Fibroblast of the aortic adventitia (primary cell): ENCODE data around the gene NTN5. TPM values are rescaled to one million over a fixed set of nuclear protein-coding genes. Genes with fewer than 3 reads are reported as not detected.

Experiments used
- DNase-seq: peaks from one replicate; pipeline ENCODE4 v3.0.0-alpha.2; 2010; ENCODE audit warnings: low read depth
- H3K4me3 ChIP-seq: 2 replicates; pipeline ENCODE4 v1.5.1; 2011; ENCODE audit warnings: low read depth, mild to moderate bottlenecking, control low read depth, low read length, moderate library complexity
- total RNA-seq: library from RNA; depleted of rRNA; stranded (reverse); fragments of >200 nt; gene quantifications from 2 replicates; pipeline ENCODE4 v1.2.3, GENCODE V29; 2012; ENCODE audit warnings: low replicate concordance
- TF ChIP-seq, protein P1 (sequence below): IDR thresholded peaks from 2 replicates; pipeline ENCODE4 v1.5.1; 2011; ENCODE audit warnings: mild to moderate bottlenecking, low read length, control low read depth, inconsistent platforms; ENCODE audit not compliant: insufficient read depth

Gene NTN5
- total RNA-seq, 1 donor: 0.09 TPM

DNA sequence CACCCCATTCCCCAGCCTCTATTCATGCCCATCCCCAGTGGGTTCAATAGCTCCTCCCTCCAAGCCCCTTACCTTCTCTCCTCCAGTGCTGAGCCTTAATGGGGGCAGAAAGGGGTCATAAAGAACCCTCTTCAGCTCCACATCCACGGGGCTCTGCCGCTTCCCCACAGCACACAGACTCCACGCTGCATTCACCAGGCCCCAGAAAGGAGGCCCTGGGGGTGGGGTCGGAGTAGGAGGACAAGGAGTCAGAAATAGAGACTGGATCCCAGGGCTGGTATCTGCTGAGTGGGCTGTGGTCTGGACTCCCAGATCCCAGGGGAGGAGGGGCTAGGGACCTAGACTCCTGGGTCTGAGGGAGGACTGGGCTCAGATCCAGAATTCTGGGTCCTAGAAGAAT is 28.5 kb downstream of the NTN5 start:
- H3K4me3 ChIP-seq: no peak overlapping the region
- DNase-seq: no peak
- TF ChIP-seq, protein P1, sequence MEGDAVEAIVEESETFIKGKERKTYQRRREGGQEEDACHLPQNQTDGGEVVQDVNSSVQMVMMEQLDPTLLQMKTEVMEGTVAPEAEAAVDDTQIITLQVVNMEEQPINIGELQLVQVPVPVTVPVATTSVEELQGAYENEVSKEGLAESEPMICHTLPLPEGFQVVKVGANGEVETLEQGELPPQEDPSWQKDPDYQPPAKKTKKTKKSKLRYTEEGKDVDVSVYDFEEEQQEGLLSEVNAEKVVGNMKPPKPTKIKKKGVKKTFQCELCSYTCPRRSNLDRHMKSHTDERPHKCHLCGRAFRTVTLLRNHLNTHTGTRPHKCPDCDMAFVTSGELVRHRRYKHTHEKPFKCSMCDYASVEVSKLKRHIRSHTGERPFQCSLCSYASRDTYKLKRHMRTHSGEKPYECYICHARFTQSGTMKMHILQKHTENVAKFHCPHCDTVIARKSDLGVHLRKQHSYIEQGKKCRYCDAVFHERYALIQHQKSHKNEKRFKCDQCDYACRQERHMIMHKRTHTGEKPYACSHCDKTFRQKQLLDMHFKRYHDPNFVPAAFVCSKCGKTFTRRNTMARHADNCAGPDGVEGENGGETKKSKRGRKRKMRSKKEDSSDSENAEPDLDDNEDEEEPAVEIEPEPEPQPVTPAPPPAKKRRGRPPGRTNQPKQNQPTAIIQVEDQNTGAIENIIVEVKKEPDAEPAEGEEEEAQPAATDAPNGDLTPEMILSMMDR: no peak

DNA sequence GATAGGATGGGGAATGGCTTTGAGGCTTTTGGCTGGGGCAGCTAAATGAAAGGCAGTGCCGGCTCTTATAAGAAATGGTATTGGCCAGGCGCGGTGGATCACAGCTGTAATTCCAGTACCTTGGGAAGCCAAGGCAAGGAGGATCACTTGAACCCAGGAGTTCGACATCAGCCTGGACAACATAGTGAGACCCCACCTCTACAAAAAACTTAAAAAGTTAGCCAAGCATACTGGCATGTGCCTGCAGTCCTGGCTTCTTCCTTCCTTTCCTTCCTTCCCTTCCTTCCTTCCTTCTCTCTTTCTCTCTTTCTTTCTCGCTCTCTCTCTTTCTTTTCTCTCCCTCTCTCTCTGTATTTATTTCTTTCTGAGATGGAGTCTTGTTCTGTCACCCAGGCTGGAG is 30.0 kb downstream of the NTN5 start:
- TF ChIP-seq, protein P1: no peak
- no peak overlapping the region for H3K4me3 ChIP-seq
- DNase-seq: no peak

DNA sequence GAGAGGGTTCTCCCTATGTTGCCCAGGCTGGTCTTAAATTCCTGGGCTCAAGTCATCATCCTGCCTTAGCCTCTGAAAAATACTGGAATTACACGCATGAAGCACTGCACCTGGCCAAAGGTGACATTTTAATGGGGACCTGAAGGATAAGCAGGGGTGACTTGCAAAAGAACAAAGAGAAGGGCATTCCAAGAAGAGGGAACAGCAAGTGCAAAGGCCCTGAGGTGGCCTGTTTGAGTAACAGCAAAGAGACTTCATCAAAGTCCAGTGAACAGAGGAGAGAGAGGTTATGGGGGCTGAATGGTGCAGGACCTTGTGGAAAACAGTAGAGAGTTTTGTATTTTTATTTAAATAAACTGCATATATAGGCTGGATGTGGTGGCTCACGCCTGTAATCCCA is 31.0 kb downstream of the NTN5 start:
- DNase-seq: no peak
- TF ChIP-seq, protein P1: no peak
- no peak overlapping the region for H3K4me3 ChIP-seq

DNA sequence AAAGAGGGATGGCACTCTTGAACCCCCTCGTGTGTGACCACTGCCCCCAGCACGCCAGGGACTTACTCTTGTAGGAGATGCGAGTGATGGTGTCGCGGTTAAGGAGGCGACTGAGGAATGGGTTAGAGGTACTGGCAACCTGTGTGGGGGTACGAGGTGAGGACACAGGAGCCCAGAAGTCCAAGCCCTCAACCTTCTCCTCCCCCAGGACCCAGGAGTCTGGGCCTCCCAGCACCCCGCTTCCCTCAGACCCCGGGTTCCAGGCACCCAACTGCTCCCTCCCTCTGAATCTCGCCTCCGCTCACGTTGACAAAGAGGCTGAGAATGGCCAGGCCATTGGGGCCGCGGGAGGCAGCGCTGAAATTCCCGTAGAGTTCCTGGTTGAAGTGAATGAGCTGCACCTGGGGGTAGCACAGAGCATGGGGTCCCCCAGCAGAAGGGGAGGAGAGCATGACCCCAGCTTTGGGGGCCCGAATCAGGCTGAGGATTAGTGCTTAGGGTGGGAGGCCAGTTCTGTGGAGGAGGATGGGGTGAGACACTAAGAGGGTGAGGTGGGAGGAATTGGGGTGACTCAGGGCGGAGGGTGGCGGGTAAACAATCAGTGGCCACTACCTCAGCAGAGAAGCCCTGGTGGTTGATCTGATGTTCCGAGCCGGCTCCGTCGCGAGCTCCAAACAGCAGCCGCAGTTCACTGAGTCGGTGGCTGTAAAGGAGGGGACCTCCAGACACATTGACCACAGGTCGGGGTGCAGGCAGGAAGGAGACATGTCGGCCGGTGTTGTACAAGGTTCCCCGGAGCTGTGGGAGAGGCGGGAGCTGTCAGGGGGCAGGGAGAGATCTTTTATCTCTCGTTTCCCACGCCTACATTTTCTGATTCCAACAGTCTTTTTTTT is 33.1 kb downstream of the NTN5 start:
- DNase-seq: no peak
- no peak overlapping the region for H3K4me3 ChIP-seq
- TF ChIP-seq, protein P1: no peak

DNA sequence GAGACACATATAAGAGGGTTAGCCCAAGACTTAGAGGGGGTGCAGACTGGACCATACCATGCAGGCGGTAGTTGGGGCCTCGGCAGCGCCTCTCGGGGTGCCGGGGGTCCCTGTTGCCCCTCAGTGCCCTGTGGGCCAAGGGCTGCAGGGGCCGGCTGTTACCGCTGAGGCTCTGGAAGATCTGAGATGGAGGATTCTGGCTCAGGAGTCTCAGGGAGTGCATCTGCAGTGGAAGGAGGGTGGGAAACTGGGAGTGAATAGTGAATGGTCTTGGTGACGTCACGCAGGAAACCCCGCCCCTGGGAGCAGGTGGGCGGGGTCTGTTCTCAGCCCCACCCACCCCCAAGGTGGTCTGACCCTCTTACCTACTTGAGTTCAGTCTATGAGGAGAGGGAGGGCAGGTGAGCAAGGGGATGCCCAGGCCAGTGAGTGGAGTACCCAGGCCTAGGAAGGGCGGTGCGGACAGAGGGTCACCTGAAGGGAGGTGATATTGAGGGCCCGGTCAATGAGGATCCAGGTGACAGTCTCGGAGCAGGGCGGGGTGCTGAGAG is 33.9 kb downstream of the NTN5 start:
- TF ChIP-seq, protein P1: no peak
- DNase-seq: no peak
- no peak overlapping the region for H3K4me3 ChIP-seq

- TF ChIP-seq, protein P1: no peak
- DNase-seq: peak; percentile 98
- H3K4me3 ChIP-seq: peak overlapping the region; percentile 75
Observed at GRCh38 chr19:48637948-48638830, 34.6 kb downstream of the NTN5 start.
